SHP77 (cell line): ENCODE data around the gene CATSPER3.

Experiments used
- DNase-seq, 2 experiments: peaks; one replicate each; lab custom pipeline; 2025; lab: John Stamatoyannopoulos, UW

CATSPER3 gene

GRCh38 chr5:134967607-134968006 is at the start of gene CATSPER3:
CATSPER3 (plus strand) TSS chr5:134967907; CDS start chr5:134967992, 85 bp downstream.
- DNase-seq: no peak

GRCh38 chr5:134918861-134919260 is 48.8 kb upstream of the CATSPER3 start:
- no peak for DNase-seq

DNA sequence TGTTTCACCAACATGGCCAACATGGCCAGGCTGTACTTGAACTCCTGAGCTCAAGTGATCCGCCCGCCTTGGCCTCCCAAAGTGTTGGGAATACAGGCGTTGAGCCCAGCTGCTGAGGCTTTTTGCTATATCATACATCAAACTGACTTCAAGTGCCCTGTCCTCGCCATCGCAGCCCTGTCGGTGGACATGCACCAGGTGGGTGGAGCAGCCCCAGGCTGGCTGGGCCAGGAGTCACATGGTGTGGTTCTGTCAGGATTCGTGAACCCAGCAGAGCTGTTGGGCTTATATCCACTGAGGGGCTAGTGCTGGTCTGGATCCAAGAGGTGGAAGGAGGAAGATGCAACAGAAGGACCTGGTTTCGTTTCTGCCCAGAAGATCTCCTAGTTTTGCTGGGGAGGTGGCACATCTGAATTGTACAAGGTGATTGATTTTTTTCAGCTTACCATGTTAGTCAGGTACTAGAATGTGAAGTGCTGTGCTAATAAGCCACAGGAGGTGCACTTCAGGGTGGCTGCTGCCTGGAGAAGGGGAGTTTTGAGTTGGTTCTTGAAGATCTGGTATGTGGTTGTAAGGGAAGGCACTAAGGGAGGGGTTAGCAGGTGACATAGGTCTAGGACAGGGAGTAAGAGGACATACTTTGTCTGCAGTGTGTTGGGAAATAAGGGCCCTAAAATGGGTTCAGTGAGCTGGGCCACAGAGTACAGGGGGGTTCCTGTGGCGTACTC is 46.7 kb upstream of the CATSPER3 start:
- no peak for DNase-seq

GRCh38 chr5:134932508-134932907 is 35.2 kb upstream of the CATSPER3 start:
- no peak for DNase-seq

GRCh38 chr5:134934202-134934601 is 33.5 kb upstream of the CATSPER3 start:
- DNase-seq: no peak

GRCh38 chr5:134935711-134936602 is 31.8 kb upstream of the CATSPER3 start:
- DNase-seq: no peak

DNA sequence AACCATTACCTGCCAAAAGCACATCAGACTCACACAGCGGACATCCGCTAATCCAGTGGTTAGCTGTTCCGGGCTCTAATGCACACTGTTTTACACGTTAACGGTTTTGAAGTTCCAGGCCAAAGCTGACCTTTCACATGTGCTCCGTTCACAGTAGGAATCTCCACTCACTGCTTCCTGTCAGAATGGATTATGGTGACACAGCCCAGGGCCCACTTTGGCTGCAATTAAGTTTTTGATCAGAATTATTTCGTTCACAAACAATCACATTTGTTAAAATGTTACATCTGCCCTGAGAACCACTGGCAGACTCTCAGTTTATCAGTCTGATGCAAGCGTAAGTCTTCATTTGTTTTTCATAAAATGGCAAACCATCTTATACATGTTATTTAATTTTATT is 30.2 kb upstream of the CATSPER3 start:
- no peak for DNase-seq

GRCh38 chr5:134938030-134938429 is 29.7 kb upstream of the CATSPER3 start:
- DNase-seq: no peak

DNA sequence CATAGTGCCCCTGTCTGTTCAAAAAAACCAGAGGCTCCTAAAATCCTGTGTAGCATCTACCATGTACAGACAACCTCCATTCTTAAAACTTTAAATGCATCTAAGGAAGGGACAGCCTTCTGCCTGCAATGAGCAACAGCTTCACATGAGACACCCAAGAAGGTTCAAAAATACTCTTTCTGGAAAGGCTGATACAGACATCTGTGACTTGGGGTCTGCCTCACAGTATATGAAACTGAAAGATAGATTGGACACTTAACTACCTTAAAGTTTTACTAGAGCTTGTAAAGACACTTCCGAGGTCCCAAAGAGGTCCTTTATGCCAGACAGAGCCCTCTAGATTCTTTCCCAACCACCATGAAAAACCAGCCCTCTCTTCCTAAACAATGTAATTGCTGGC is 28.2 kb upstream of the CATSPER3 start:
- no peak for DNase-seq

GRCh38 chr5:134943547-134943946 is 24.2 kb upstream of the CATSPER3 start:
- no peak for DNase-seq

DNA sequence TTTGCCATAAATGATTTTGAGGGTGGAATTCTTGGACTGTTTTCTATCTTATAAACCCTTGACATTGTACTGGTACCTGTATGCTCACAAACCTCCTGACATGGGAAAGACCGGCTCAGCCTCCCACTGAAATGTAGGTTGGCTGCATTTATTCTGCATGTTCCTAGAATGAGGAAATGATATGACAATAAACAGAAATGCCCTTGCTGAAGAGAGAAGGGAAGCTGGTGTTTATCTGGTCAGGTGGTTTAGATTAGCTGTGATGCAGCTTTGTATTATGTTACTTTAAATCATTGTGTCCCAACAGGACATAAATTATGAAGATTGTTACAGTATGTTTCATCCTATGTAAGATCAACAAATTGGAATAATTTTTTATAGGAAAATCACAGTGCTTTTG is 23.1 kb upstream of the CATSPER3 start:
- no peak for DNase-seq

- no peak for DNase-seq
Measured at GRCh38 chr5:134945041-134945440, 22.7 kb upstream of the CATSPER3 start.

GRCh38 chr5:134948911-134949310 is 18.8 kb upstream of the CATSPER3 start:
- DNase-seq: no peak

- no peak for DNase-seq
Measured at GRCh38 chr5:134949316-134949715, 18.4 kb upstream of the CATSPER3 start.

- DNase-seq: no peak
Measured at GRCh38 chr5:134957920-134958608, 9.6 kb upstream of the CATSPER3 start.

GRCh38 chr5:134958755-134959154 is 9.0 kb upstream of the CATSPER3 start:
- DNase-seq: no peak

- no peak for DNase-seq
Measured at GRCh38 chr5:134963098-134963497, 4.6 kb upstream of the CATSPER3 start.

DNA sequence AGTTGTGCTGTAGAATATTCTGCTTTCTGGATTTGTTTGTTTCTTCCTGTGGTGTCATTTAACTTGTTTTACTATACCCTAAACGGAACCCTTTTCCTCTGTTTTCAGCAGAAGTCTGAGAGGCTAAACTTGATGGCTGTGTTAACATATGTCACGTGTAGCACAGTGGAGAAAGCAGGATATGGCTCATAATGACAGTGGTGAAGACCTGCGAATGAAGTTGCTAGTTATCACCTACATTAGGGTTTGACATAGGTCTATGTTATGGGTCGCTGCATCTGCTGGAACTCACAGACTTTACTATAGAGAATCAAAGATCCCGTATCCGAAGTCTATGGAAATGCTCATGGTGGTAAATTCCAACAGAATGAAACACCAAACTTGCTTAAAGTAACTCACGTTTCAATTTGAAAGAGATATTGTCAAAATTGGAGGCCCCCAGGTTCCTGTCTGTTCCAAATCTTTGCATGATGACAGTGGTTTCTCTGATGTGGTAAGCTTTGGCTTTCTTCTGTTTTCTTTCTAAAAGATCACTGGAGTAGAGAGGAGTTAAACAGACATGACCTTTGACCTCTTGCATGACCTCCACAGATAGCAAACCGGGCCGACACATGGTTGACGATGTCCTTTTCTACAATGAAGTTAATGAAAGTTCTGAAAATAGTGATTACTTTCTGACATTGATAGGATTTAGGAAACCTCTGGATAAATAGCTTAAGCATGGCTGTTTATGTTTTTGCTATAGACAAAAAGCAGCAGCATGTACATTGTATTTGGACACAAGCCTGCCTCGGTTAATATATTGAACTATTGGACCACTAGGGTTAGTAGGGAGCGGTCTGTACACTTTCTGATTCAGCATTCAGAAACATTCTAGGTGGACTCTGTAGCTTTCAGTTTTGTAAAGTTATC is 3.1 kb upstream of the CATSPER3 start:
- DNase-seq: no peak

- DNase-seq: no peak
Measured at GRCh38 chr5:134965271-134965825, 2.4 kb upstream of the CATSPER3 start.

DNA sequence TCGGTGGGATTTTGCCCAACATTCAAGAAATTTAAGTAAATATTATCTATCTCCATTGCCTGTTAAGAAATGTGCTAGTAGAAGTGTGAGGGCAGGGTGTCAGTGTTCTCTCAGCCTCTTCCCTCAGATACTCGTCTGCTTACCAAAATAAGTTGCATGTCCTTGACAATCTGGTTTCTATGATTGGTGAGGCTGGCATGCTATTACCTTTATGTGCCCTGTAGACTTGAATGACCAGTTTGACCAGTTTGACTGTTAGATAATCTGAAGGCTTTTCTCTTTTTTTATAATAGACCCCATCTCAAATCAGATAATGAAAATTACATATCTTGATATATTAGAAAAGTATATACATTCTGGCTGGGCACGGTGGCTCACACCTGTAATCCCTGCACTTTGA is 348 bp downstream of the CATSPER3 start:
- DNase-seq: no peak

- no peak for DNase-seq
Measured at GRCh38 chr5:134969166-134969565, 1.5 kb downstream of the CATSPER3 start.
